Measurements from ENCODE around the gene TFB2M.

DNA sequence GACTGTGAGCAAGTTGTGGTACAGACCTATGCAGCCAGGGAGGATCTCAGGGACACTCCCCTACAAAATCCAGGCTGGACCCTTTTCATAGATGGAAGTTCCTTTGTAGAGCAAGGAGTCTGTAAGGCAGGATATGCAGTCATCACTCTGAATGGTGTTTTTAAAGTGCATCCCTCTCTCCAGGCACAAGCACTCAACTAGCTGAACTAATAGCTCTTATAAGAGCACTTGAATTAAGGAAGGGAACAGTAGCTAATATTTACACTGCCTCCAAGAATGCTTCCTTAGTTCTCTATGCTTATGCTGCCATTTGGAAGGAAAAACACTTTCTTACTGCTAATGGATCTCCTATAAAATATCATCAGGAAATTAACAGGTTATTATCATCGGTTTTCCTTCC is 31.9 kb downstream of the TFB2M start:
- TF ChIP-seq, protein P1, sequence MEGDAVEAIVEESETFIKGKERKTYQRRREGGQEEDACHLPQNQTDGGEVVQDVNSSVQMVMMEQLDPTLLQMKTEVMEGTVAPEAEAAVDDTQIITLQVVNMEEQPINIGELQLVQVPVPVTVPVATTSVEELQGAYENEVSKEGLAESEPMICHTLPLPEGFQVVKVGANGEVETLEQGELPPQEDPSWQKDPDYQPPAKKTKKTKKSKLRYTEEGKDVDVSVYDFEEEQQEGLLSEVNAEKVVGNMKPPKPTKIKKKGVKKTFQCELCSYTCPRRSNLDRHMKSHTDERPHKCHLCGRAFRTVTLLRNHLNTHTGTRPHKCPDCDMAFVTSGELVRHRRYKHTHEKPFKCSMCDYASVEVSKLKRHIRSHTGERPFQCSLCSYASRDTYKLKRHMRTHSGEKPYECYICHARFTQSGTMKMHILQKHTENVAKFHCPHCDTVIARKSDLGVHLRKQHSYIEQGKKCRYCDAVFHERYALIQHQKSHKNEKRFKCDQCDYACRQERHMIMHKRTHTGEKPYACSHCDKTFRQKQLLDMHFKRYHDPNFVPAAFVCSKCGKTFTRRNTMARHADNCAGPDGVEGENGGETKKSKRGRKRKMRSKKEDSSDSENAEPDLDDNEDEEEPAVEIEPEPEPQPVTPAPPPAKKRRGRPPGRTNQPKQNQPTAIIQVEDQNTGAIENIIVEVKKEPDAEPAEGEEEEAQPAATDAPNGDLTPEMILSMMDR (IDR thresholded peaks at IDR 0.05) = no peak
- no peak for TF ChIP-seq POLR2A (IDR thresholded peaks at IDR 0.05)

All from lower leg skin (tissue), 3 donors.